Esophagus muscularis mucosa (tissue), 3 donors: ENCODE results near the gene LAMB1.

ENCODE experiments used
- CTCF ChIP-seq, 3 experiments: fragments of 200-600 bp in 2 of 3; fragments of 450-650 bp in 1 of 3; sonication (generic) in 2 of 3; IDR thresholded peaks; one replicate each; pipeline ENCODE4 v1.5.1; 2017 to 2019; ENCODE audit warnings: antibody characterized with exemption in 3 of 3, mild to moderate bottlenecking in 2 of 3, moderate library complexity in 1 of 3
- EP300 ChIP-seq: sonication (generic); formaldehyde crosslinking; IDR thresholded peaks from one replicate; pipeline ENCODE4 v1.6.1; 2017; ENCODE audit warnings: antibody characterized with exemption

- TF ChIP-seq CTCF (IDR thresholded peaks at IDR 0.05) (no peak), EP300 (no peak)
Observed at GRCh38 chr7:107973861-107974260, 29.1 kb downstream of the LAMB1 start.
